GM18519 (cell line): Measurements from ENCODE around the gene CDHR4.
A peak's percentile ranks its signal among the peaks of the same experiment; 100 is the strongest.

Experiments used
- ATAC-seq: cut with Tn5 transposase; IDR thresholded peaks from one replicate; pipeline ENCODE4 v1.9.1; 2021; ENCODE audit warnings: mild to moderate bottlenecking, moderate library complexity; ENCODE audit not compliant: unreplicated experiment, low FRiP score

The CDHR4 gene

GRCh38 chr3:49804141-49805041 lies 4.7 kb upstream of the CDHR4 start:
- ATAC-seq: no peak

DNA sequence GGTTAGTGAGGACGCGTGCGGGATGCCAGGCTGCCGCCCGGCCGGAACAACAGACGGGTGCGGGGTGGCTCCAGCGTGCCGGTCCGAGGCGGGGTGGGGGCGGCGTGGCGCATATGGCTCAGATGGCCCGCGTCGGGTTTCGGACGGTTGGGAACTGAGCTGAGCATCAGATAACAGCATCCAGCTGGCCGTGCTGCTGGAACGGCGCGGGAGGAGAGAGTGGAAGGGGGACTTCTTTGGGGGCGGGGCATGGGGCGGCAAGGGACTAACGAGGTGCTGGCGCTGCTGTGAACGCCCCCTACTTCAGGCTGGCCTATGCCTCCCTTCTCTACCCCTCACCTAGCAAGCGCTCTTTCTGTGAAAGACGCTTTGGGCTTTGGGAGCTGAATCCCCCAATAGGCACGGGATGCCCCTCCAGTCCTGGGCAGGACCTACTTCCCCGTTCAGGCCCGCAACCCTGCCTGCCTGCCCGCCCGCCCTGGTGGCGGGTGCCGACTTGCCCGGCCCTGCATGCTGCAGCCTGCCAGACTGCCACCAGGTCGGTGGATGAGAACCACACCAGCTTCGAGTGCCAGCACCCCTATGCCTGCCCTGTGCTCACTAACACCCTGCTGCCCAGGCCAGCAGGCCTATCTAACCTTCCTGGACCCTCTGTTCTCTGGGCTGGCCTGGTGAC lies 3.9 kb upstream of the CDHR4 start:
- ATAC-seq: no peak

DNA sequence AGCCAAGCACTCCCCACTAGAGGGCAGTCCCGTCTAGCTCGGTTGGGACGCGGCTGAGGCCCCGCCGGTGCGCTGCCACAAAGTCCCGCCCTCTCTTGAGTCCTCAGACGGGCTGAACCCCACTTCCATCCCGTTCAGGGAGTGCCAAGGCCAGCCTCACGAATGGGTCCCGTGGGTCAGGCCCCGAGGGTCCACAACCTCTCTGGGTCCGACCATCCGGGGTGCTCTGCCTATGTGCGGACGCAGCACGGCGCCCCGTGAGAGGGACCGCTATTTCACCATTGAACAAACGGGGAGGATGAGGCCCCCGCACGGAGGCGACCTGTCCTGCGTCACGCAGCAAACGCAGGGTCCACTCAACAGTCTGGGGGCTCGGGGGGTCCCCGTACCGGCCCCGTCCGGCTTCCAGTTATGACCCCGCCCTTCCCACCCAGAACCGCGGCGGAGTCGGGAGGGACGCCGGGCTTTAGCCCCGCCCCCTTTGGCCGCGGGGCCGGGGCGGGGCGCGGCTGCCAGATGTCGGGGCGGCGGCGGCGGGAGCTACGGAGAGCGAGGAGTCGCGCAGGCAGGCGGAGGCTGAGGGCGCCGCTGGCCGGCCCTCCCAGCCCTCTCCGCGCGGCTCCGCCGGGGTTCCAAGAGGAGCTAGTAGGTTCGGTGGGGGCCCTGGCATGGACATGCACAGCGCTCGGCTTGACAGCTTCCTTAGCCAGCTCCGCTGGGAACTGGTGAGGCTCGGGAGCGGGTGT lies 3.2 kb upstream of the CDHR4 start, which contains the start of gene INKA1:
INKA1 (plus strand) TSS at position 543 of the 746 bp plus-strand sequence; CDS start at position 675, 132 bp downstream.
- peak; percentile 35 for ATAC-seq

DNA sequence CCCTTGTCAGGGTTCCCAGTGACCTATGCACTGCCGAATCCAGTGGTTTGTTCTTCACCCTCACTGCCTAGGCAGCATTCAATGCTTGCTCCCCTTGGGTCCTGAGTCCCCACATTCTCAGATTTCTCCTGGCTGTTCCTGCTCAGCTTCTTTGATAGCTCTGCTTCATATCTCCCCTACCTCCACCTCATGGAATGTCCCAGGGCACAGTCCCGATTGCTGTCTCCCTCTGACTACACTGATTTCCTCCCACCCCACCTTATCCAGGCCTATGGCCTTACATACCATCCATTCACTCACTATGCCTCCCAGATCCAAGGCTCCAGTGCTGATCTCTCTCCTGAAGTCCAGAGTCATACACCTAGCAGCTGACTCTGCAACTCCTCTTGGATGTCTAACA lies 1.5 kb upstream of the CDHR4 start:
- ATAC-seq: no peak

GRCh38 chr3:49799105-49799504 lies 568 bp downstream of the CDHR4 start:
- ATAC-seq: no peak

- no peak for ATAC-seq
Measured at GRCh38 chr3:49794926-49795905, 4.5 kb downstream of the CDHR4 start.

DNA sequence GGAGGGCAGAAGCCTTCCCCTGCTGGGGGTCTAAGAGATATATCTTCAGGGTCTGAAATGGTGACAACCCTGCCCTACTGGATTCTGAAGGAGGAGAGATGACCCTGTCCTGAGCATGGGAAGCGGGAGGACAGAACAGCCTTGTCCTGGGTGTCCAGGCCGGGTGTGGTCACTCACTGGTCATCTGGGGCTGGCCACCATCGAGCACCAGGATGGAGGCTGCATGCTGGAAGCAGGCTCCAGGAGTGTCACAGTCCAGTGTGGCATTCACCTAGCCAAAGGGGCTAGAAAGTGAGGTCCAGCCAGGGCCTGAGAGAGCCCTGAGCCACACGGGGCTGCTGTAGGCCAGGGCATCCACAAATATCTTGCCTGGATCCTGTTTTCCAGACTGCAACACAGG lies 5.2 kb downstream of the CDHR4 start:
- ATAC-seq: no peak

DNA sequence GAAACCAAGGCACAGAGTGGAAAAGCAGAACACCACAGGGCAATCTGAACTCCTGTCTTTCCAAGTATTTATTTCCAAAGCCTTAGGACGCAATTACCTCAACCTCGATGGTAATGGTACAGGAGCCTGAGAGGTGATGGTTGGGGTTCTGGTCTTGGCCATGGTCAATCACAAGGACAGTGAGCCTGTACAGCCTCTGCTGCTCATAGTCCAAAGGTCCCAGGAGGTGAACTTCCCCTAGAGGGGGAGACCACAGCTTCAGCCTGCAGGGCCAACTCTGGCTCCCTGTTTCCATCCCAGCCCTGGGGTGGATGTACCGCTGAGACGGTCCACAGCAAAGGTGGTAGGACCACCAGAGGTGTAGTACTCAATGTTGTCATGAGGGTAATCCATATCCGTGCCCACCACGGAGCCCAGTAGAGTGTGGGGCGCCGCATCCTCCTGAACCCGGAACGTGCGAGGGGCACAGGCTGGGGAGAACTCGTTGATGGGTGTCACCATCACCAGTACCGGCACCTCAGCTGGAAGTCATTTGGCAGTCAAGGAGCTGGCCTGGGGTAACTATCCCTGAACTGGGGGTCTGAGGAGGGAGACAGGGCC lies 6.1 kb downstream of the CDHR4 start:
- ATAC-seq: no peak

GRCh38 chr3:49792371-49793150 lies 7.1 kb downstream of the CDHR4 start:
- no peak for ATAC-seq

GRCh38 chr3:49791571-49791970 lies 8.1 kb downstream of the CDHR4 start:
- no peak for ATAC-seq

DNA sequence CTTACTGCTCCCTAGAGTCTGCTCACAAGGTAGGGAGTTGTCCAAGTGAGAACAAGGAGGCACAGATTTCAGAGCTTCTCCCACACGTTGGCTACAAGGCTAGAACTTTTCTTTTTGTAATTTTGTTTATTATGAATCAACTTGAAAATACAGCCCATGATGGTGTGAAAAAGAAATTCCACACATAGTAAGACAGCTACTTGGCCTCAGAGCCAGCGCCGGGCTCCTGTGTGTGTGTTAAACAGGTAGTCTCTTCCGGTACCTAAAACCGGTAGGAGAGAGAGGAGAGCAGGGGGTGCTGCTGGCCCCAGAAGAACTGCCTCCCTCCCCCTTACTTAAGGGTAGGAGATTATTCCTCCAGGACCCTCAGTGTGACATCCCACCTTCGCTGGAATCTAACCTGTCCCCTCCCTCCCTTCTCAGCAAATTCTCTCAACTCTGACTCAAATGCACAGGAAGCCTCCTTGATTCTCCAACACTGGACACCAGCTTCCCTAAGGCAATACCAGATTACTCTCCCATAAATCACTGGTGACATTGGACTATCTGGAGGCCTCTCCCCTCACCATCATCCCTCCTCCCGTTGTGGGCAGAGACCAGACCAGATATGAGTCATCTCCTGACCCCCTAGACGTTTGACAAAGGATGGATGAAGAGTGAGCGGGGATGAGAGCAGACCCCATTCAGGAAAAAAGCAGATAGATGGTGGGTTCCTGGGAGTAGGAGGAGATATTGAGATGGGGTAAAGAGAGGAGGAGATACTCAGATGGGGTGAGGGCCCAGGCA lies 8.9 kb downstream of the CDHR4 start:
- ATAC-seq: no peak

DNA sequence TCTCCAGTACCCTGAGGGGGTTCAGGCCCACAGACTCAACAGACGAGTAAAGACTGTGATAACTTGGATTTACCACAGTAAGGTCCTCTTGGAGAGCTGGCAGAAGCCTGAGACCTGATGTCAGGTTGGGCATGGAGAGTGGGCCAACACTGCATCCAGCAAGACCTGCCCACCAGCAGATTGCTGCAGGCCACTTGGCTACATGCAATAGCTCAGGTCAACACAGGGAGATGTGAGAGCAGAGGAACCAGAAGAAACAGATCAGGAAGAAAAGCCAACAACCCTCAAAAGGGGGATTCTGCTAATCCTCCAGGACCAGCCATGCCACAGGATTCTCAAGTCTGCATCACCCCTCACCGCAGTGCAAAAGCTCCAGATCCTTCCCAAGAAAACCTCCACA lies 11.6 kb downstream of the CDHR4 start:
- no peak for ATAC-seq

DNA sequence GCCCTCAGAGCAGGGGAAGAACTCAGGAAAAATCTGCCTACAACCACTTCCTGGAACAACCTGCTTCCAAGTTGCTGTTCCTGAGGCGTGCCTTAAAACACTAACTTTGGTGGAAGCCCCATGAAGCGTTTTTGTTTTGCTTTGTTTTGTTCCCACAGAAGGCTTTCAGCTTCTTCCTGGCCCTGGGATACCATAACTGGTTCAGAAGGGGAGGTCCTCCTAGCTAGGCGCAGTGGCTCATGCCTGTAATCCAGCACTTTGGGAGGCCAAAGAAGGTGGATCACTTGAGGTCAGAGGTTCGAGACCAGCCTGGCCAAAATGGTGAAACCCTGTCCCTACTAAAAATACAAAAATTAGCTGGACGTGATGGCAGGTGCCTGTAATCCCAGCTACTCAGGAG lies 12.1 kb downstream of the CDHR4 start:
- no peak for ATAC-seq

DNA sequence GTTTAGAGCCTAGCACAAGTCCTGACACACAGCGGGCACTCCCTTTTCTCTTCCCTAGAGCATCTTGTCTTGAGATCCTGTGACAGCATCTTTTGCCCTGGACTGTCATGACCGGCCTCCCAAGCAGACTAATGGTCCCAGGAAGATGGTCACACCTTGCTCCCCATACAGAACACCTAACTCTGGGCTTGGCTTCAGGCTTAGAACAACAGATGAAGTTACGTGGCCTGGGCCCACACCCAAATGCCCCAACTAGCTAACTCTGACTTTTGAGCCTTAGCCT lies 12.6 kb downstream of the CDHR4 start:
- no peak for ATAC-seq

DNA sequence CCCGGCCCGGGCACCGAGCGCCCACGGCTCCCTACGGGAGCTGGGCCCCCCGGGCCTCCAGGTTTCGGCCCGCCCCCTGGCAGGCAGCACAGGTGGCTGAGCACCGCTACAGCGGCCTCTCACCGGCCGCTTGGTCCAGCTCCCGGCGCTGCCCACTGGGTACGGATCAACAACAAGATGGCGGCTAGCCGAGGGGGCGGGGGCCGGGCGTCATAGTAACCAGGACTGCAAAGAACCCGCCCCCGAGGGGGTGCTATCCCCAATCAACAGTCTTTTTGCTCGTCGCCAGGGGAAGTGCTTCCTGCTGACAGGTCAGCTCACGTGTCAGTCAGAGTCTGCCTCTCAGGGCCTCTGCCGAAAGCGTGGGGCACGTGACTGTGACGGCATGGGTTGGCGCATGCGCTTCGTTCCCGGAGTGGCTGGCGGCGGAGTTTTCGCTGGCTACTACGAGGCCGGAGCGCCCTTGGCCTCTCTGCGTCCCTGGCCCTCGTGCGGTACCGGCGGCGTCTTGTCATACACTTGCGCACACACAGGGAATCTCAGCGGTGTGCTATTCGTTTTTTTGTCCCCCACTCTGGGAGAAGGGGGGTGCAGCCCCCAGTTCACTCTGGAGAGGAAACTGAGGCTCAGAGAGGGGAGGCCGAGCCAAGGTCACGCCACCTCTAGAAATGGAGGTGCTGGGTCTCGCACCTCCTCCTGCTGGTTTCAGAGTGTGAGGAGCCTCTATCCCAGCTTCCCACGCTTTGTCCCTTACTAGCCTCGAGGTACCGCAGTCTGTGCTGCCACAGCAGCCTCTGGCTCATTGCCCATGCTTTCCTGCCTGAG lies 13.1 kb downstream of the CDHR4 start, which contains the start of gene IP6K1:
IP6K1 (minus strand) TSS at position 186 of the 825 bp plus-strand sequence. CDS start 38,502 bp downstream, outside the sequence.
- ATAC-seq: peak; percentile 95

DNA sequence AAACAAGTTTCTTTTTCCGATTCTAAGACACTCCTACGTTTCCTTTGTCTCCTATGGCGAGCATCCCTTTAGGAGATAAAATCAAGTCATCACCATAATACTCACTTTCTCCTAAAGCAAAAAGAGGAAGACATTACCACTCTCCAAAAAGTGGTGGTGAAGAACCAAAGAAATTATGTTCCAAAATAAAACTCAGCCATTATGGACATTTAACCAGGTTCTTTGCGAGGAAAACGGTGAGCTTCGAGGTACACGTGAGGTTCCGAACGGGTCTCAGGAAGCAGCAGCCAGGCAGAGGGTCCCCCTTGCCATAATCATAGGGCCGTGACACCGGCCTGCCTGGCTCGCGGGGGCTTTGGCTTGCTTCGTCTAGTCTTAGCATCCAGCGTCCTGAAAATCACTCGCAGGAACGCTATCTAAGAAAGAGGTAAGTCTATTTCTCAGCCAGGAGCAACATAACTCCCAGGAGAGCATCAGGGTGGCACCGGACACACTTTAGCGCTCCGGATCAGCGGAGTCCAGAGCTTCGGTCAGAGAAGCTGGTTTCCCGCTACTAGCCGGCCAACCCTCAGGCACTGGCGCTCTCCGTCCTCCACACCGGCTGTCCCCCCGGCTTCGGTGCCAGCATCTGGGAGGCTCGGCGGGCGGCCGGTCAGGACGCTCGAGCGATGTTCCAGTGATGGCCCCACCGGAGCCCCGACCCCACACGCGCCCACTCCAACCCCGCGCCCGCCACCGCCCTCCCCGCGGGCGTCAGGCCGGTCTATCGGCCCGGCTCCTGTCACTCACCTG lies 13.9 kb downstream of the CDHR4 start:
- peak; percentile 28 for ATAC-seq
